IPS DF 4.7 (cell line): Measurements from ENCODE around the gene DMRTA1.
"Not testable (repeated sequence)": the region's sequence is repeated elsewhere in the genome, so short reads cannot be mapped to it uniquely, and the experiment has no call there.

Experiments used
- DNase-seq: peaks from one replicate; pipeline ENCODE4 v3.0.0-alpha.2; 2013; ENCODE audit warnings: low spot score; ENCODE audit errors: extremely low read depth

Gene DMRTA1

GRCh38 chr9:22455181-22455580, 8.6 kb downstream of the DMRTA1 start:
- DNase-seq, result no peak

- no peak for DNase-seq
Measured at GRCh38 chr9:22457448-22457847, 10.8 kb downstream of the DMRTA1 start.

- DNase-seq, result no peak
Measured at GRCh38 chr9:22463205-22463604, 16.6 kb downstream of the DMRTA1 start.

- DNase-seq, result no peak
Measured at GRCh38 chr9:22469928-22470544, 23.4 kb downstream of the DMRTA1 start.

- DNase-seq, result no peak
Measured at GRCh38 chr9:22481566-22481965, 34.9 kb downstream of the DMRTA1 start.

- DNase-seq, result peak; percentile 36
Measured at GRCh38 chr9:22483528-22484070, 37.0 kb downstream of the DMRTA1 start.

GRCh38 chr9:22496197-22496596, 49.6 kb downstream of the DMRTA1 start:
- not testable (repeated sequence) for DNase-seq
